Esophagus muscularis mucosa (tissue), 4 donors: Measurements from ENCODE around the gene UBE2L3.

Experiments
- EP300 ChIP-seq: sonication (generic); formaldehyde crosslinking; IDR thresholded peaks from one replicate; pipeline ENCODE4 v1.6.1; 2017; ENCODE audit warnings: antibody characterized with exemption
- POLR2A ChIP-seq: fragments of 450-650 bp; IDR thresholded peaks from one replicate; pipeline ENCODE4 v1.6.1; 2017; ENCODE audit warnings: antibody characterized with exemption, moderate library complexity, mild to moderate bottlenecking, low read depth
- TF ChIP-seq, protein P1 (sequence below), 3 experiments: fragments of 200-600 bp in 2 of 3; fragments of 450-650 bp in 1 of 3; sonication (generic) in 2 of 3; IDR thresholded peaks; one replicate each; pipeline ENCODE4 v1.5.1; 2017 to 2019; ENCODE audit warnings: antibody characterized with exemption in 3 of 3, mild to moderate bottlenecking in 2 of 3, moderate library complexity in 1 of 3

DNA sequence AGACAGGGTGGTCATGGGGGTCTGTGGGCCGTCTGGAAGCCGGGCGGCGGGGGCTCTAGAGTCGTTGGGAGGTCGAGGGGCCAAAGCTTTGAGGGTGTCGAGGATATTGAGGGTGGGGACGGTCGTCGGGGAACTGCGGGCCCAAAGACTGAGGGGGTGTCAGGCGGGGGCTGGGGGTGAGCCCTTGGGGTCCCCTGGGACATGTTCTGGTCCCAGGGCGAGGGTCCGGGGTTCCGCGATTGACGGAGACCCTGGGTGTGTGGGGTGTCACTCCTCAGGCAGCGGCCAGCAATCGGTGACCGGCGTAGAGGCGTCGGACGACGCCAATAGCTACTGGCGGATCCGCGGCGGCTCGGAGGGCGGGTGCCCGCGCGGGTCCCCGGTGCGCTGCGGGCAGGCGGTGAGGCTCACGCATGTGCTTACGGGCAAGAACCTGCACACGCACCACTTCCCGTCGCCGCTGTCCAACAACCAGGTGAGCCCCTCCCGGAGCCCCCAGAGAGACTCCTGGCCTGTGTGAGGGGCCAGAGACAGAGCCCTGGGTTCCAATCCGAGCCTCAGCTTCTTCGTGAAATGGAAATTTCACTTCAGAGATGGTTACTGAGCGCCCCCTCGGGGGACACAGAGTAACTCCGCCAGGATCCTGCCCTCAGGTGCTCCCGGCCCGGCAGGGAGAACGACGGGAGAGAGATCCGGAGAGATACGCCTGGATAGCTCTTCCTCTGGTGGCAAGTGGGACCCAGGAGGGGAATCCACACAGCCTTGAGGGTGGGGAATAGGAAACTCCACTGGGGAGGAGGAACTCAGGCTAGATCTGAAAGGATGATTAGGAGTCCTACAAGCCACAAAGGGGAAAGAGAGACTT lies 75.3 kb downstream of the UBE2L3 start:
- TF ChIP-seq, protein P1, sequence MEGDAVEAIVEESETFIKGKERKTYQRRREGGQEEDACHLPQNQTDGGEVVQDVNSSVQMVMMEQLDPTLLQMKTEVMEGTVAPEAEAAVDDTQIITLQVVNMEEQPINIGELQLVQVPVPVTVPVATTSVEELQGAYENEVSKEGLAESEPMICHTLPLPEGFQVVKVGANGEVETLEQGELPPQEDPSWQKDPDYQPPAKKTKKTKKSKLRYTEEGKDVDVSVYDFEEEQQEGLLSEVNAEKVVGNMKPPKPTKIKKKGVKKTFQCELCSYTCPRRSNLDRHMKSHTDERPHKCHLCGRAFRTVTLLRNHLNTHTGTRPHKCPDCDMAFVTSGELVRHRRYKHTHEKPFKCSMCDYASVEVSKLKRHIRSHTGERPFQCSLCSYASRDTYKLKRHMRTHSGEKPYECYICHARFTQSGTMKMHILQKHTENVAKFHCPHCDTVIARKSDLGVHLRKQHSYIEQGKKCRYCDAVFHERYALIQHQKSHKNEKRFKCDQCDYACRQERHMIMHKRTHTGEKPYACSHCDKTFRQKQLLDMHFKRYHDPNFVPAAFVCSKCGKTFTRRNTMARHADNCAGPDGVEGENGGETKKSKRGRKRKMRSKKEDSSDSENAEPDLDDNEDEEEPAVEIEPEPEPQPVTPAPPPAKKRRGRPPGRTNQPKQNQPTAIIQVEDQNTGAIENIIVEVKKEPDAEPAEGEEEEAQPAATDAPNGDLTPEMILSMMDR (IDR thresholded peaks at IDR 0.05) = peak; percentile 26 to 48 (median 27)
- TF ChIP-seq POLR2A (no peak), EP300 (no peak)
